Liver (tissue), 9 donors: ENCODE measurements around the gene MAP2K6. TPM values are rescaled to one million over a fixed set of nuclear protein-coding genes. Genes with fewer than 3 reads are reported as not detected.

Experiments used
- DNase-seq: peaks from one replicate; pipeline ENCODE4 v3.0.0-alpha.2; 2017; ENCODE audit warnings: low spot score
- H3K27ac ChIP-seq, 2 donors: one replicate each; pipeline ENCODE4 v1.7.0; 2013; ENCODE audit warnings: inconsistent platforms in 2 of 2, low read length in 2 of 2, control low read depth in 1 of 2, low read depth in 1 of 2, mild to moderate bottlenecking in 1 of 2
- H3K27me3 ChIP-seq, 4 donors: one replicate each; pipeline versions ENCODE4 v1.6.1 to v1.7.0; 2013; ENCODE audit warnings: low read length in 3 of 4, inconsistent platforms in 1 of 4, mild to moderate bottlenecking in 1 of 4, moderate library complexity in 1 of 4; ENCODE audit not compliant: control insufficient read depth in 4 of 4, insufficient read depth in 4 of 4
- H3K36me3 ChIP-seq, 4 donors: one replicate each; pipeline versions ENCODE4 v1.6.1 to v1.7.0; 2013; ENCODE audit warnings: low read length in 3 of 4, mild to moderate bottlenecking in 3 of 4, low read depth in 1 of 4, moderate library complexity in 1 of 4; ENCODE audit not compliant: control insufficient read depth in 4 of 4, insufficient read depth in 3 of 4
- H3K4me1 ChIP-seq, 4 donors: one replicate each; pipeline versions ENCODE4 v1.6.1 to v1.7.0; 2013; ENCODE audit warnings: low read length in 3 of 4, mild to moderate bottlenecking in 3 of 4, moderate library complexity in 1 of 4; ENCODE audit not compliant: control insufficient read depth in 4 of 4, insufficient read depth in 4 of 4
- H3K4me3 ChIP-seq, 3 donors: one replicate each; pipeline versions ENCODE4 v1.6.1 to v1.7.0; 2013; ENCODE audit warnings: low read length in 3 of 3, control low read depth in 1 of 3, low read depth in 1 of 3, mild to moderate bottlenecking in 1 of 3
- H3K9ac ChIP-seq, 2 donors: one replicate each; pipeline ENCODE4 v1.7.0; 2013; ENCODE audit warnings: low read length in 2 of 2, mild to moderate bottlenecking in 2 of 2, moderate library complexity in 2 of 2, control low read depth in 1 of 2, low read depth in 1 of 2
- H3K9me3 ChIP-seq, 4 donors: one replicate each; pipeline versions ENCODE4 v1.6.1 to v1.7.0; 2013; ENCODE audit warnings: low read length in 3 of 4; ENCODE audit not compliant: control insufficient read depth in 4 of 4
- ATF3 ChIP-seq: IDR thresholded peaks from 2 replicates; pipeline ENCODE4 v1.6.1; 2016; ENCODE audit warnings: antibody characterized with exemption
- CTCF ChIP-seq: fragments of 150-350 bp; IDR thresholded peaks from 2 replicates; pipeline ENCODE4 v1.5.1; 2017; ENCODE audit warnings: improper control_type of control experiment, low read depth, low read length; ENCODE audit not compliant: missing input control
- EGR1 ChIP-seq, 2 donors: IDR thresholded peaks; 2 replicates each; pipeline ENCODE4 v1.6.1; 2016 to 2018; ENCODE audit warnings: antibody characterized with exemption in 2 of 2, low read depth in 2 of 2
- FOXA1 ChIP-seq: IDR thresholded peaks from 2 replicates; pipeline ENCODE4 v1.6.1; 2016; ENCODE audit warnings: antibody characterized with exemption
- FOXA2 ChIP-seq: IDR thresholded peaks from 2 replicates; pipeline ENCODE4 v1.6.1; 2016; ENCODE audit warnings: antibody characterized with exemption
- GABPA ChIP-seq, 2 donors: IDR thresholded peaks in 1 of 2; conservative IDR thresholded peaks in 1 of 2; 2 replicates each; pipeline ENCODE4 v1.6.1; 2016; ENCODE audit warnings: antibody characterized with exemption in 2 of 2, mild to moderate bottlenecking in 1 of 2, moderate library complexity in 1 of 2
- HNF4A ChIP-seq, 2 donors: conservative IDR thresholded peaks; 2 replicates each; pipeline ENCODE4 v1.6.1; 2016; ENCODE audit warnings: antibody characterized with exemption in 2 of 2, mild to moderate bottlenecking in 2 of 2
- HNF4G ChIP-seq: IDR thresholded peaks from 2 replicates; pipeline ENCODE4 v1.6.1; 2016; ENCODE audit warnings: antibody characterized with exemption
- JUND ChIP-seq, 2 donors: IDR thresholded peaks; 2 replicates each; pipeline ENCODE4 v1.6.1; 2016; ENCODE audit warnings: antibody characterized with exemption in 2 of 2
- MAX ChIP-seq: IDR thresholded peaks from 2 replicates; pipeline ENCODE4 v1.6.1; 2016; ENCODE audit warnings: antibody characterized with exemption
- NR2F2 ChIP-seq: IDR thresholded peaks from 2 replicates; pipeline ENCODE4 v1.6.1; 2016; ENCODE audit warnings: antibody characterized with exemption
- RAD21 ChIP-seq, 2 donors: IDR thresholded peaks; 2 replicates each; pipeline ENCODE4 v1.6.1; 2016; ENCODE audit warnings: antibody characterized with exemption in 2 of 2, mild to moderate bottlenecking in 2 of 2
- REST ChIP-seq: IDR thresholded peaks from 2 replicates; pipeline ENCODE4 v1.6.1; 2016; ENCODE audit warnings: antibody characterized with exemption, mild to moderate bottlenecking
- SP1 ChIP-seq: IDR thresholded peaks from 2 replicates; pipeline ENCODE4 v1.6.1; 2018; ENCODE audit warnings: antibody characterized with exemption, mild to moderate bottlenecking
- TAF1 ChIP-seq: conservative IDR thresholded peaks from 2 replicates; pipeline ENCODE4 v1.6.1; 2016; ENCODE audit warnings: antibody characterized with exemption, mild to moderate bottlenecking
- WGBS: extraction: QIAGEN DNeasy Blood & Tissue Kit; methylation state at CpG from one replicate; pipeline ENCODE4 v1.1.7; 2013; 5-methylcytosine and 5-hydroxymethylcytosine counted together
- polyA plus RNA-seq, 2 donors: library from polyadenylated mRNA; stranded (reverse) in 1 of 2; unstranded in 1 of 2; fragments of 200-250 nt in 1 of 2; fragments of >200 nt in 1 of 2; fragmentation: Nextera tagmentation in 1 of 2; extraction: Ambion mirVana in 1 of 2; gene quantifications; one replicate each; pipeline versions ENCODE4 v1.2.1 to v1.2.3, GENCODE V29; 2013 to 2015
- total RNA-seq, 2 donors: library from RNA; depleted of rRNA; stranded (reverse); fragments of >200 nt; gene quantifications; one replicate each; pipeline ENCODE4 v1.2.3, GENCODE V29; 2014
- donor health status: healthy.
- donor health status: healthy.
- donor health status: healthy.
- donor health status: healthy.
- donor health status: healthy.

Gene MAP2K6
- total and polyA plus RNA-seq, 4 donors = 0.31 to 5.4 (median 2.6) TPM

GRCh38 chr17:69539781-69540319 is 125.4 kb downstream of the MAP2K6 start:
- Histone ChIP-seq H3K4me1 (no peaks in the 10 kb centered on the region), H3K27ac (no peak overlapping the region), H3K27me3 (no peaks in the 10 kb centered on the region), H3K9me3 (no peaks in the 10 kb centered on the region), H3K36me3 (peaks cover 0 to 20% (median 9%) of the 10 kb centered on the region in 4 donors), H3K9ac (no peak overlapping the region), H3K4me3 (no peak overlapping the region)
- 87% methylated on average over 4 of the region's 4 CpGs for WGBS
- TF ChIP-seq CTCF (no peak), FOXA1 (no peak), GABPA (IDR thresholded peaks at IDR 0.05 in 1 of 2, conservative IDR thresholded peaks at IDR 0.05 in 1 of 2) (no peak), NR2F2 (no peak), JUND (IDR thresholded peaks at IDR 0.05) (no peak), RAD21 (IDR thresholded peaks at IDR 0.05) (no peak), EGR1 (IDR thresholded peaks at IDR 0.05; ENCODE audit: low read depth in 2 of 2) (no peak), HNF4A (conservative IDR thresholded peaks at IDR 0.05) (no peak), HNF4G (no peak), FOXA2 (no peak), TAF1 (no peak), MAX (no peak), REST (no peak), SP1 (no peak)
- DNase-seq = no peak

GRCh38 chr17:69540356-69540755 is 125.9 kb downstream of the MAP2K6 start:
- Histone ChIP-seq H3K4me3 (no peak overlapping the region), H3K4me1 (no peaks in the 10 kb centered on the region), H3K9ac (no peak overlapping the region), H3K27ac (no peak overlapping the region), H3K9me3 (no peaks in the 10 kb centered on the region), H3K27me3 (no peaks in the 10 kb centered on the region), H3K36me3 (peaks cover 0 to 20% (median 9%) of the 10 kb centered on the region in 4 donors)
- no peak for TF ChIP-seq ATF3
- TF ChIP-seq EGR1 (IDR thresholded peaks at IDR 0.05; ENCODE audit: low read depth in 2 of 2) = no peak
- no peak for TF ChIP-seq GABPA (IDR thresholded peaks at IDR 0.05 in 1 of 2, conservative IDR thresholded peaks at IDR 0.05 in 1 of 2)
- TF ChIP-seq MAX = no peak
- TF ChIP-seq SP1 = no peak
- TF ChIP-seq FOXA2 = no peak
- 91% methylated on average over 2 of the region's 2 CpGs for WGBS
- no peak for DNase-seq
